GM19395 (cell line): ENCODE data around the gene FYB1.

Source experiments
- ATAC-seq: cut with Tn5 transposase; IDR thresholded peaks from one replicate; pipeline ENCODE4 v1.9.1; 2021; ENCODE audit warnings: mild to moderate bottlenecking, moderate library complexity; ENCODE audit not compliant: unreplicated experiment

The FYB1 gene

DNA sequence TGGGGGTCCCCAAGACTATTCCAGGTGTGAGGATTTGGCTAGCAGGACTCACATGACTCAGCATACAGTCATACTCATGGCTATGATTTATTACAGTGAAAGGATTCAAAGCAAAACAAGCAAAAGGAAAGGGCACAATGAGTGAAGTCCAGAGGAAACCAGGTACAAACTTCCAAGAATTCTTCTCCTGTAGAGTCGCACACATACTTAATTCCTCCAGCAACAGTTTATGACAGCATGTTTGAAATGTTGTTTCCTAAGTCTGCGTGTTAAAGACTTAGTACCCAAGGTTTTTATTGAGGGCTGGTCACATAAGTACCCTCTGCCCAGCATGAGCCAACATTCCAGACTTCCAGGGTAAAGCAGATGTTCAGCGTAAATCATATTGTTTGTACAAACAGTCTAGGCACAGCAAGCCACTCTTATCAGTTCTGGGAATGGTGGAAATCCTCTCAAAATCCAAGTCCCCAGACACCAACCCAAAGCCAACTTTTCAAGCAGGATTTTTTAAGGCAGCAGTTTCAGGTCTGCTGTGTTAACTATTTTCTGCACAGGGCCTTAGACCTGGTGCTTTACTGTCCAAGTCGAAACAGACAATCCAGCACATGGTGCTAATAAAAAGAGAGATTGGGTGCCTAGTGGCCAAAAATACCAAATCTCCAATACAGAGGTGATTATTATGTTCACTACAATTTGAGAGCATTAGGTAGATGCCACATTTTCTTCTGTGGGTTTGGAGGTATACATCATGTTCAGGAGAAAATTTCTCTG lies 126.6 kb downstream of the FYB1 start:
- ATAC-seq, result no peak

DNA sequence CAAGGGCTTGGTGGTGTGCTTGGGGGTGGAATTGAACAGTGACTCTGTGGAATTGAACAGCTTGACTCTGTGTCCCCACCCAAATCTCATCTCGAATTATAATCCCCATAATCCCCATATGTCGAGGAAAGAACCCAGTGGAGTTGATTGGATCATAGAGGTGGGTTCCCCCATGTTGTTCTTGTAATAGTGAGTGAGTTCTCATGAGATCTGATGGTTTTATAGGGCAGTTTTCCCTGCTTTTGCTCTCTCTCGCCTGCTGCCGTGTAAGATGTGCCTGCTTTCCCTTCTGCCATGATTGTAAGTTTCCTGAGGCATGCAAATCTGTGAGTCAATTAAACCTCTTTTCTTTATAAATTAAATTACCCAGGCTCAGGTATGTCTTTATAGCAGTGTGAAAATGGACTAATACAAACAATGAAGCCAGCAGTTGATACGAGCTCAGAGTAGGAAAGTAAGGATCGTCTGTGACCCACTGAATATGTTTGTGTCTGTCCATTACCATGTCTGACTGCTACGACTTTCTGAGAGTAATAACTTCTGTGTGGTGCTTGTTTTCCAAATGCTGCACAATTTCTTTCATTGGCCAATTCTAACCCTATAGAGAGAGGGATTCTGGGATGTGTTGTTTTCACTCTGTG lies 127.3 kb downstream of the FYB1 start:
- no peak for ATAC-seq

DNA sequence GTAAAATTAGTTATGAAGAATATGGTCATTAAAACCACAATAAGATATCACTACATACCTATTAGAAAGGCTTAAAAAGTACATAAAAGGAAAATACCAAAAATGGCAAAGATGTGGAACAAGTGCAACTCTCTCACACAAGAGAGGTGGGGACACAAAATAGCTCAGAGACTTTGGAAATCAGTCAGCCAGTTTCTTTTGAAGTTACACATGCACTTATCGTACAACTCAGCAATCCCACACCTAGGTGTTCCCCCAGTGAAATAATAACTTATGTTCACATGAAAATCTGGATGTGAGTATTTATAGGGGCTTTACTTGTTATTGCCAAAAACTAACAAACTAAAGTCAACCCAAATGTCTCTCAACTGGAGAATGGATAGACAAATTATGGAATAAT lies 135.4 kb downstream of the FYB1 start:
- ATAC-seq, result no peak

DNA sequence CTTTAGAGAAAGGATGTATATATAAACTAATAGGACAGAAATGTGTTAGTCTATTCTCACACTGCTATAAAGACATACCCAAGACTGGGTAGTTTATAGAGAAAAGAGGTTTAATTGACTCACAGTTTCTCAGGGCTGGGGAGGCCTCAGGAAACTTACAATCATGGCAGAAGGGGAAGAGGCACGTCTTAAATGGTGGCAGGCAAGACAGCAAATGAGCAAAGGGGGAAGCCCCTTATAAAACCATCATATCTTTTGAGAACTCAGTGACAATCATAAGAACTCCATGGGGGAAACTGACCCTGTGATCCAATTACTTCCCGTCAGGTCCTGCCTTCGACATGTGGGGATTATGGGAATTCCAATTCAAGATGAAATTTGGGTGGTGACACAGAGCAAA lies 136.4 kb downstream of the FYB1 start:
- no peak for ATAC-seq

DNA sequence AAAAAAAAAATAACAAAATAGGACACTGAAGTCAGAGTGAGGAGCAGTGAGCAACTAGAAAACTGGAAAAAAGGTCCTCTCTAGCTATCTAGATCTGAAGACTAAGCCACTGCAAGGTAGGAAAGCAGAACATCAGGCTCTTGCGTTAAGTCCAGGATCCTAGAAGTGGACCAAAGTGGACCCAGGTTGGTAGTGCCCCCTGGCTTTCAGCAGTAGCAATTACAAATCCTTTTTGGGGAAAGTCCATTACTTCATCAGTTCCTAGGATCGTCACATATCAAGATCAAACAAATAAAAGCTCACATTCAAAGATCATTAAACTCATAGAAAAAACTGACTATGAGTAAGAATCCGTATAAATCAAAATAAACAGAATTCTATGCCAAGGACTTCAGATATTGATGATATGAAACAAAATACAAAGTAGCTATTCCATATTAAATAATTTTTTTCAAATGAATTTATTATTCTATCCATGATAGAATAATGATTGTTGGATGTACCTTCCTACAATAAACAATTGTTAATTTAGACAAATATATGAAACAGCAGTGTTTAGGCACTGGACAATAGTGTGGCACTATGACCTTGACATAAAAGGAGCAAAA lies 138.7 kb downstream of the FYB1 start:
- peak; percentile 42 for ATAC-seq

DNA sequence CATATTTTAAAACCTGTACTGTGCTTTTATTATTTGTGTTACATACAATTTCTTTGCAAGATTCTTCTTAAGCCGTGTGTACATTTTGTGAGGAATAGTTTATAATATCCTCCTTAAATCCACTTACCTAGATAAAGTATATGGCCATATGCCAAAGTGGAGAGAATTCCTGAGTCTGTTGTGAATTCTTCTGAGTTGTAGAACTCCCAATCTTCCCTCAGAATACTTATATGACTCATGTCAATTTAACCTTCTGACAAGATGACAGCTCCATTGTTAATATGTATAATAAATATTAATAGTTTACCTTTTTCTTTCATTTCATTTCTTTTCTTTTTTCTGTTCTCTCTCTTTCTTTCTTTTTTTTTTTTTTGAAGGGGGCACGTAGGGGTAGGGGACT lies 139.2 kb downstream of the FYB1 start:
- no peak for ATAC-seq

DNA sequence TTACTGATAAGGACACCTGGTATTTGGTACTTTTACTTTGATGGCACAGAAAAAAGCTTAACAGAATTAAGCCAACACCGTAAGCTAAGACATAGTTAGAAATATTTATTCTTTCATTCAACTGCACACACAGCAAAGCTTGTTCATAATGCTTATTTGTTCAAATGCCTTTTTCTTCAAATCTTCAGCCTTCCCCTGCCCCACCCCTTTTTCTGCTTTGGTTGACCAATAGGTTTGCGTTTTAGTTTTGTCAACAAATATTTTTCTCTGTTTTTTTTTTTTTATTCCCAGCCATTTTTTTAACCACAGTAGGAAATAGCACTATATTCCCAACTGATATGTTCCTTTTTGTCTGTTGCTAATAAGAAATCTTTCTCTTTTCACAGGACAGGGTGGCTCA lies 140.2 kb downstream of the FYB1 start:
- no peak for ATAC-seq

DNA sequence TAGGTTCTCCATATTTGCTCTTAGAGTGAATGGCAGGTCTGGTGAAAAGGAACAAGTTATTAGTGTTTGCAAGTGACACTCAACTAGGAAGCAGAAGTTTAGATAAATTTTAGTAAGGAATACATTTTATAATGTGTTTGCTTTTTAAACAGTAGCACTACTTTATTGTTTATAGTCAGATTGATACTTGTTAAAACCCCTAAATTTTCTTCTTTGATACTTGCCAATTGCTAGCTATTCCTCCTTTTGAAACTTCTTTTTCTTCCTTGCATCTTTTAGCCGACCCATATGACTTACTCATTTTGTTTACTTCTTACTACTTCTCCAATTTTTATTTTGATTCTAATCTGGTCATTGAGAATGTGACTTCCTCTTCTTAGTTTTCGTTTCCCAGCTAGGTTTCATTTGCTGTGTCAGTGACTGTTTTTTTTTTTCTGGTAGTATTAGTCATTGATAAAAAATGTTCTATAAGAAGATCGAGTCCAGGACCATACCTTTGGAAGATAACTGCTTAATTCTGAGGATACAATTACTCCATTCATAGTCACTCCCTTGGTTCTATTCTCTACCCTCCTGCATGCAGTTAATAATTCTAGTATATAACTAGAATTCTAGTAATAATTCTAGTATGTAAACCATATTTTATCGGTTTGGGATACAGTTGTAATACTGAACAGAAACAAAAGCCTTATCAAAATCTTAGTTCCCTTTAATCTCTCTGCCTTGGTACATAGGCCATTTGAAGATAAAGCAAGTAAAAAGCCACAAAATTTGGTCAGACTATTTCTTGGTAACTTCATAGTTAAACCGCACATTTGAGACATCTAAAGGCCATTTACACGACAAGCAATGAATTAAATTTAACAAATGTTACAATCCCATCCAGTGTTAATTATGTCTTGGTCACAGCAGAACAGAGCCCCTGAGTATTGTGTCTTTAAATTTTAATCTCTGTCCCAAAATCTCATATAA lies 142.3 kb downstream of the FYB1 start:
- peak; percentile 23 for ATAC-seq

DNA sequence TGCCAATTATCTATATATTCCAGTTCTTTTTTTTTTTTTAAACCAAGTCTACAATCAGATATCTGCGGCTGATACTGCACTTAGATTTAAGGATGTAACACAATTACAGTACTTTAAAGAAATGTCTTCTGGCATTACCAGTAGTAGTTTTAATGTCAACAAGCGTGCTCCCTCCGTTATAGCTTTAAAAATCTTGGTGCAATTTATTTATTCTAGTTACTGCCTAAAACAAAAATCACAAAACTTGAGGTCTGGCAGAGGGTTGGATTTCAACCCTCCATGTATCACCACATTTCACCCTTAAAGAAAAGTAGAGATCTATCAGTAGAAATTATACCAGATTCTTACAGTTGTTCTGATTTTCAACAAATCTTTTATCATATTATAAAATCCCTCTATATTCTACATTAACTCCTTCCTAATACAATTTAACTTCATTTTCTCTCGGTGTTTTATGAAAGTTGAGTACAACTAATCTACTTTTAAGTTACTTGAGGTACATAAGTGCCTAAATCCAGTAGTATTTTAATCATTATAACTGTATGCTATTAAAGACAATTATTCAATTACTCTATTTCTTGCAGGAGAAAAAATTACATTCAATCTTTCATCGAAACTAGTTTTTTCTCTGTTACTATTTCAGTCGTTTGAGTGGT lies 143.1 kb downstream of the FYB1 start:
- no peak for ATAC-seq

DNA sequence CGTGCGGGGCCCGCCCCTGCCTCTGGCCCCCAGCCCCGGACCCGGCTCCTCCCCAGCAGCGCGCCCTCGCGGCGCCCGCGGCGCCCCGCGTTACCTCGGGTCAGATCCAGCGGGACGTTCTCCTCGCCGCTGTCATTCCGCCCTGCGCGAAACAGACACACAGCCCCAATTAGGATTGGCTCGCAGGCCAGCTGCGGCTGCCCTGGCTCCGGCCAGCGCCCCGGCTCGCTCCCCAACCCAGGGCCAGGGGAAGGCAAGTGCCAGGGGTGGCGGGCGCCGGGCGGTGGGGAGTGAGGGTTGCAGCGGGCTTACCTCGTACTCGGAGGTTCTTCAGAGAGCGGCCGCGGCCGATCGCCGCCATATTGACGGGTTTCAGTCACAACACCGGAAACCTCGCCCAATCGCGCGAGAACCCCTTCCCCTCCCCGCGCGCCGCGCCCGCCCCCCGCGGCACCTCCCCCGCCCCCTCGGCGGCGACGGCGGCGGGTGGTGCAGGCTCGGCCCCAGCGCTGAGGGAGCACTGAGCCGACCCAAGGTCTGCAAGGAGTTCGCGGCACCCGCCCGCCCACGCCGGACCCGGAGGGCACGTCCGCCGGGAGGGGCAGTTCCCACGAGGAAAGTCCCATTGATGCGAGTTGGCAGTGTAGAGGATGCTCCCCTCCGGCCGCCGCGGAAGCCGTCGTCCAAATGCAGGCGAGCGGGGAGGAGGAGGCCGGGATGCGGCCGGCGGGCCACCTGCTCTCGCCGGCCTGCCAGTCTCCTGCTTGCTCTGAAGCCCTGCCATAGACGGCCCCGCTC lies 145.1 kb downstream of the FYB1 start, which contains the start of gene RICTOR:
Gene RICTOR, minus strand, starts transcription at position 383 of the 798 bp plus-strand sequence. Its CDS starts 22 bp downstream, at position 361.
- peak; percentile 72 for ATAC-seq

DNA sequence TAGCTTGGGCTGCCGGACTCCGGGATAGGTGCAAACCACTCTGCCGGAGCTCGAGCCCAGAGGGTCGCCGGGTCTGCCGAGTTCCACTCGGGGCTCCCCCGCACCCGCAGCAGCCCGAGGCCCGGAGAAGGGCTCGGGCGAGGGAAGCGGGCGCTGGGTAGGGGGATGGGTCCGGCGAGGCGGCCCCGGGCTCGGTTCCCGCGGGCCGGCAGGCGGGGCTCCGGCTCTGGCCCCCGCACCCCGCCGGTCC lies 145.7 kb downstream of the FYB1 start:
- ATAC-seq, result peak; percentile 35

DNA sequence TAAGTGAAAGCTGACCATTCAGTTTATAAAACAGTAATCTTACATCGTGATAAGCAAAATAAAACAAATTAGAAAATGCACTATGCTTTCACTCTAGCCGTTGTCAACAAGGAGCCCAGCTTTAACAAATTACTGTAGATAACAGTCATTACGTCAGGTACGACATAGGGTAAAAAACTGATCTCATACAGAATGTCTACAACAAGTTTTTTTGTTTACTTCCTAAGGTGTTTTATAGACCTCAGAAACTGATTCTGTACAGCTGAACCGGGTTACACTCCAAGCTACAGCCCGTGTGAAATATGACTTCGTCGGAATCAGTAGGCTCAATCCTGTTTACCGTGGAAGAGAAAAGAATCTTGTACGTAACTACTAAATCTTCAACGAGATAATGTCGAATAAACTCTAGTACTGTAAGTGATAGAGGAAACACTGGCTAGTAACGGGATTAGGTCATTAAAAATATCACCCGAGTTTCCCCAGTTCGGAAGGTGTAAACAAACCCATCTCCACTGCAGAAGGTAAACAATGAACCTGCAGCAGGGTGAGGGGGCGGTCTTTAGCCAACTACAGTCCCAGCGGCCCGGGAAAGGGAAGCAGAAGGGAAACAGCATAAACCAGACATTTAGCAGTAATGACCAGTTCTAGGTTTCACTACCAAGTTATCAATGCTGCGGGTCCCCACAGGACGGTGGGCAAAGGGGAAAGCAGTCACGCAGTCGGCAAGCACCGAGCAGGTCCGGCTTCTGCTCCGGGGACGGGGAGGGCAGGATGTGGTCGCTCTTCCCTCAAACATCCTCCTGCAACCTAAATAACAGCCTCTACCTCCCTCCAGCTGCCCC lies 146.2 kb downstream of the FYB1 start:
- peak; percentile 47 for ATAC-seq

DNA sequence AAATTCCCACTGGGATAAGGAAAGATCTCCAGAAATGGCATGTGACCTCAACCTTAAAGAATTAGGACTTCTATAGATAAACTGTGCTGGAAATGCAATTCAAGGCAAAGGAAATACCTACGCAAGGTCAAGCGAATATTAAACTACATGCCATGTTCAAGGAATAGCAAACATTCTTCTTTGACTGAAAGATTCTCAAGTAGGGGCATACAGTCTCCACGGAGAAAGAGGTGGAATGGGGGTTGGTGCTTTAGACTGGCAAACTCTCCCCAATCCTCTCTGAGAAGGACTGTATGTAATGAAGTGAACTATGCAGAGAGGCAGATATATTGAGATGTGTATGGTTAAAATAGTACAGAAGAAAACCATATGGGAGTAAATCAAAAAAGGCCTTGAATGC lies 151.3 kb downstream of the FYB1 start:
- ATAC-seq, result no peak

DNA sequence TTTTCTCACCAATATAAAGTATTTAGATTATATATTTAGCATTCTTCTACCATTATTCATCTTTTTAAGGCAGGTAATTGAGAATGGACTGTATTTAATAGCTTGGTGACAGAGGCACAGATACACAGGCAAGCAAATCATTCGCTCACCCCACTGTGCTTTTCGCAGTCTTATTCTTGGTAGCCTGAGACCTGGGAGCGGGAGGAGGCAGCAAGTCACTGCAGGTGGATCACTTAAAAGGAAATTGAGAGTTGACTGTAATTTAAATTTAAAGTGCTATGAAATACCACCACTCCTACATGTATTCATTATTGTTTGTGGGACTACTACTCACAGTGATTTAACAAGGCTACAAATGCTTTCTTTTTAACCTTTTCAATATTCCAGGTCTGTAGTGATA lies 154.9 kb downstream of the FYB1 start:
- ATAC-seq, result no peak

DNA sequence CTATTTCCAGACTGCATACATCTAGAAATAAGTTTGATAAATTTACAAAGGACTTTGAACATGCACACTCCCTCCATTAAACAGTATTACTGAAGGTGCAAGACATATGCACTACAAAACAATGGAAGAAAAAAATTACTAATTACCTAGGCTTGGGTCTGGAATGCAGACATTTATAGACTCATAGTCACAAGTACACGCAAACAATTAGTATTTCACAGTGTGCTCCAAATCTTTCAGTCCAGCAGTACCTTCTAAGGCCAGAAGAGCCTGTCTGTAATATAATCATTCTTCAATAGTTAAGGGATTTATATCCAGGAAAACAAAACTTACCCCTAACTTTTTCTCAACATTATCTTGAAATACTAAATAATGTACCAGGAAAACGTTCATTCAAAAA lies 156.3 kb downstream of the FYB1 start:
- no peak for ATAC-seq

DNA sequence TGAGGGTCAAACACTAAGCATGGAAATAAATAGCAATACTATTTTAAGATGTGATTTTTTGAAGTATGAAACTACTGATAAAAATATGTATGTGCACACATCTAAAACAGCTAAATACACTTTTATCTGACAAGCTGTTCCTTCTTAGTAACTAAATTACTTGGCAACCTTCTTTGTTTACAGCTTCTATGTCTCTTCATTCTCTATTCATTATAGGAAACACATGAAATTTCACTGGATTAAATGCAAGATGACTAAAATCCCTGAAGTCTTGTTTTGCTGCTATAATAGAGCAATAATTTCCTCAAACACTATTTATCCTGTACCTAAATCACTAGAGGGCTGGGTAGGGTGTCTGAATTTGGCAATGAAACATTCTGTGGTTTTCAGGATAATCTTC lies 156.8 kb downstream of the FYB1 start:
- no peak for ATAC-seq

DNA sequence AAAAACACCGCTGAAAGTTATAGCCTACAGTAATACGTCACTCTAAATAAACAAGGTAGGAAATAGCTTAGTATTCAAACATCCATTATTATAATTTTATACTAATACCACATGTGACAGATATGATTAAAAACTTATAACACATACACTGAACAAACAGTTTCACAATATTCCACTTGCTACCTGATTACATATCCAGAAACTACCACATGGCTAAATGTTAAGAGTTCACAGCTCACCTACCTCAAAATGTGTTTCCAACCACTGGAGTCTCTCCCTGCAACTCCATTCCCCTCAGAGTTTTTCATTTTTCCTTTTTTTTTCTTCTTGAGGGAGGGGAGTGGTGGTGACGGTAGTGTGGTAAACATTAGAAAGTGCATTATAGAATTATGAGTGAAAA lies 157.3 kb downstream of the FYB1 start:
- ATAC-seq, result no peak

DNA sequence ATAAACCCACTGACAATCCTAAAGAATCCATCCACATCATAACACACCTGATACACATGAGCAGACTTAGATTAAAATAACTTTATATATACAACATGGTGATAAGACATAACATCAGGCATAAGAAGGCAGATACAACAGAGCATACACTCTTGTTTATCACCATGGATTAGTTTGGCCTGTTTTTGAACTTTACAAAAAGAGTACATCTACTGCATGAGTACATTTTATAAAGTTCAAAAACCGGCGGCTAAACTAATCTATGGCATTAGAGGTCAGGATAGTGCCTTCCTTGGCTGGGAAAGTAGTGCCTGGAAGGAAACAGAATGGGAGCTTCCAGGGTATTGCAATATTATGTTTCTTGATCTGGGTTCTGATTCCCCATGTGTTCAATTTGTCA lies 160.3 kb downstream of the FYB1 start:
- ATAC-seq, result no peak
